HG02981 (cell line): ENCODE results near the gene N4BP3.

Experiments used
- ATAC-seq: cut with Tn5 transposase; IDR thresholded peaks from one replicate; pipeline ENCODE4 v1.9.1; 2021; ENCODE audit warnings: mild to moderate bottlenecking, moderate library complexity; ENCODE audit not compliant: unreplicated experiment

The N4BP3 gene

GRCh38 chr5:178098685-178099084, 14.6 kb upstream of the N4BP3 start:
- ATAC-seq = no peak

DNA sequence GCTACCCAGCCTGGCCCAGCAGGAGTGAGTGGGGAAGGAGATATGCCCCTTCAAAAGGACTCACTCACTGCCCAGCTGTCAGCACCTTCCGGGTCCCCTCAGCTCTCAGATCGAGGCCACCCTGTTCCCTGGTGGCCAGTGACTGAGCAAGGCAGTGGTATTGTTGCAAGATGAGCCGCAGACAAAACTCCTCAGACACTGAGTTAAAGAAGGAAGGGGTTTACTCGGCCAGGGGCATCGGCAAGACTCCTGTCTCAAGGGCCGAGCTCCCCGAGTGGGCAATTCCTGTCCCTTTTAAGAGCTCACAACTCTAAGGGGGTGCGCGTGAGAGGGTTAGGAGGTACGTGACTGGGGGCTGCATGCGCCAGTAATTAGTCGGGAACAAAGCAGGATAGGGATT, 9.7 kb upstream of the N4BP3 start:
- ATAC-seq = no peak

DNA sequence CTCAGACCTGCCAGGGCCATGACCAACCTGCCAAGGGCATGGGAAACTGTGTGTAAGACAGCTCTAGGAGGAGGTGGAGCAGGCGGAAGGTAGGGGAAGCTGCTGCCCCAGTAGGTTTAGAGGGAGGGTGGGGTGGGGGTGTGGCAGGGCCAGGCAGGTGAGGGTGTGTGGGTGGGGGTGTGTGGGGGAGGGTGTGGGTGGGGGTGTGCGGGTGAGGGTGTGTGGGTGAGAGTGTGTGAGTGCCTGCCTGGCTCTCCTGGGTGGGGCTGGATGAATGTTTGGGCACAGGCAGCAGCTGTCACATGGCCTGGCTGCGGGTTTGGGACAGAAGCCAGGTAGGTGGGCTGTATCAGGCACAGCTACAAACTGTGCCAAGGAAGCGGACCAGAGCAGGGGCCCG, 8.8 kb upstream of the N4BP3 start:
- no peak for ATAC-seq

DNA sequence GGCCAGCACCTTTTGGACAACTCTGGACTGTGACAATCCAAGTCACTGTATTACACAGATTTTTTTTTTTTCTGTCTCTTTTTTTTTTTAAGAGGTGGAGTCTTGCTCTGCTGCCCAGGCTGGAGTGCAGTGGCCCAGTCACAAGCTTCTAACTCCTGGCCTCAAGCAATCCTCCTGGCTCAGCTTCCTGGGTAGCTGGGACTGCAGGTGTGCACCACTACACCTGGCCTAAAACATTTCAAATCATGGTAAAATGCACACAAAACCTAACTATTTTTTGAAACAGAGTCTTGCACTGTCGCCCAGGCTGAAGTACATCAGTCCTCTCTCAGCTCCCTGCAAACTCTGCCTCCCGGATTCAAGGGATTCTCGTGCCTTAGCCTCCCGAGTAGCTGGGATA, 7.2 kb upstream of the N4BP3 start:
- ATAC-seq = no peak

GRCh38 chr5:178106556-178107239, 6.6 kb upstream of the N4BP3 start:
- no peak for ATAC-seq

DNA sequence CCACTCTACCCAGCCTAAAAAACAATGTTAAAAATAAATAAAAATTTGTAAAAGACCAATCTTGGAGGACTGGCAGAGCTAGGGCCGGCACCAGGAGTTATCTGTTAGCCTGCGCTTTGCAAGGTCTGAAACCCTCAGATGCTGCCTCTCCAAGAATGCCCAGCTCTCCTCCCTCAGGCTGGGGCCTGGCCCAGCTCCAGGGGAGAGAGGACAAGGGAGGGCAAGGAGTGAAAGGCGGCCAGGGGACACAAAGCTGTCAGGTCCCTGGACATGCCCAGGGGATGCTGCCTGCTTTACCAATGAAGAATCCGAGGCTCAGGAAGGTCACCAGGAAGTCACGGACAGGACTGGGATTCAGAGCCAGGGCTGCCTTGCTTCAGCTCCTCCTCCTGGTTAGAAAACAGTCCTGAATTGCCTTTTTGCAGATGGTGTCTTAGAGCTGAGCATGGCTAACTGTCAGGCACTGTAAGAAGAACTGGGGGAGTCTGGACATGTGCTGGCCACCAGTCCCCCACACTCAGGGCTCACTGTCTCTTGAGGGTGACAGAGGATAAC, 5.5 kb upstream of the N4BP3 start:
- no peak for ATAC-seq

- ATAC-seq = no peak
Observed at GRCh38 chr5:178108446-178108845, 4.9 kb upstream of the N4BP3 start.

DNA sequence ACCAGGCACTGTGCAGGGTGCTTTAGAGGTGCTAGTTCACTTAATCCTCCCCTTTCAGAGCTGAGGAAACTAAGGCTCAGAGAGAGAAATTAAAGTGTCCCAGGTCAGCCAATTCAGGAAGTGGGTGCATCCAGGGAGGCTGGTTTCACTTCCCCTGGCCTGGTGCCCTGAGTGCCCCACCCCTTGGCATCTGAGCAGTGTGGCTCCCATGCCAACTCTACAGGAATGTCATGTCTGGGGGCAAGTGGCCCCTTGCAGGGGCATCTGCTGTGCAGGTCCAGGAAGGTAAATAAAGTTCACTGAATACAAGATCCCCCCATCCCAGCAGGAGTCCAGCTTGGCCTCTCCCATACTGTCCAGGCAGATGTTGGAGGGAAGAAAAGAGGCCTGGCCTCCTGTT, 4.4 kb upstream of the N4BP3 start:
- ATAC-seq = no peak

GRCh38 chr5:178110511-178110910, 2.8 kb upstream of the N4BP3 start:
- no peak for ATAC-seq

DNA sequence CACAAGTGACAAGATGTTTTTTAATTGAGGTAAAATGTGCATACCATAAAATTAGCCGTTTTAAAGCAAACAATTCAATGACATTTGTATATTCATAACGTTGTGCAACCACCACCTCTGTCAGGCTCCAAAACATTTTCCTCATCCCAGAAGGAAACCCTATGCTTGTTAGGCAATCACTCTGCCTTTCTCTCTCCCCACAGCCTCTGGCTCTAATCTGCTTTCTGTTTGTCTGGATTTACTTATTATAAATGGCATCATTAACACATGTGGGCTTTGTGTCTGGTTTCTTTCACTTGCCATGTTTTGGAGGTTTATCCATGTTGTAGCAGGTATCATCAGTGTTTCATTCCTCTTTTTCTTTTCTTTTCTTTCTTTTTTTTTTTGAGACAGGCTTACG, 1.4 kb upstream of the N4BP3 start:
- ATAC-seq = no peak

- ATAC-seq = no peak
Observed at GRCh38 chr5:178112545-178112944, 787 bp upstream of the N4BP3 start.

- no peak for ATAC-seq
Observed at GRCh38 chr5:178113841-178114324, 551 bp downstream of the N4BP3 start.

- no peak for ATAC-seq
Observed at GRCh38 chr5:178114325-178115135, 1.2 kb downstream of the N4BP3 start.

GRCh38 chr5:178115136-178115813, 1.9 kb downstream of the N4BP3 start:
- ATAC-seq = no peak

- ATAC-seq = no peak
Observed at GRCh38 chr5:178115814-178116142, 2.4 kb downstream of the N4BP3 start.

DNA sequence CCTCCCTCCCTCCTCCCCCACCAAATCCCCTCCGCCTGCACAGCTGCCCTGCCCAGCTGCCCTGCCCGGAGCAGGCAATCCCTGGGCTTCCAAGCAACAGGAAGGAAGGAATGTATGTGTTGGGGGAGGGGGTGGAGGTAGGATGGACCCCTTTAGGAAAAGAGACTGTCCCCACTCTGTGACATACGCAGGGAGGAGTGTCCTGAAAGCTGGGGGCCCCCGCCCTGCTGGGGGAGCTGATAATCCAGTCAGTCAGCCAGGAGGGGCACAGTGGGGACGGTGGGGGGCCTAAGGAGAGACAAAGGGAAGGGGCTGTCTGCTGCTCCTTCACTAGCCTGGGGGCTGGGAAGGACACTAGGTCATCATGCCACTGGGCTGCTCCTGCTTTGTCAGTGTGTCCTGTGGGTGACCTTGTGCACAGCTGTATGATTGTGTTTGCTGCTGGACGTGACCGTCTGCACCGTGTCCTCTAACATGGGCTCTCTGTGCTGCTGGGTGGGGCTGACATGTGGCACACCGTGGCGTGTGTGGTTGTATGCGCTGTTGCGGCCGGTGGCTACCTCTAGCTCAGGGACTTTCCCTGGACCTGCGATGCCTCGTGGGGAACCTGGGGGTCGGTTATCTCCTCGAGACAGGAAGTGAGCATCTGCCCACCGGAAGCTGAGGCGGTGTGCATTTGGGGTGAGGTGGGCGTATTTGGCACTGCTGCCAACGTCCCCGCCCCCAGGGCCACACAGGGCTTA, 3.0 kb downstream of the N4BP3 start:
- ATAC-seq = no peak

DNA sequence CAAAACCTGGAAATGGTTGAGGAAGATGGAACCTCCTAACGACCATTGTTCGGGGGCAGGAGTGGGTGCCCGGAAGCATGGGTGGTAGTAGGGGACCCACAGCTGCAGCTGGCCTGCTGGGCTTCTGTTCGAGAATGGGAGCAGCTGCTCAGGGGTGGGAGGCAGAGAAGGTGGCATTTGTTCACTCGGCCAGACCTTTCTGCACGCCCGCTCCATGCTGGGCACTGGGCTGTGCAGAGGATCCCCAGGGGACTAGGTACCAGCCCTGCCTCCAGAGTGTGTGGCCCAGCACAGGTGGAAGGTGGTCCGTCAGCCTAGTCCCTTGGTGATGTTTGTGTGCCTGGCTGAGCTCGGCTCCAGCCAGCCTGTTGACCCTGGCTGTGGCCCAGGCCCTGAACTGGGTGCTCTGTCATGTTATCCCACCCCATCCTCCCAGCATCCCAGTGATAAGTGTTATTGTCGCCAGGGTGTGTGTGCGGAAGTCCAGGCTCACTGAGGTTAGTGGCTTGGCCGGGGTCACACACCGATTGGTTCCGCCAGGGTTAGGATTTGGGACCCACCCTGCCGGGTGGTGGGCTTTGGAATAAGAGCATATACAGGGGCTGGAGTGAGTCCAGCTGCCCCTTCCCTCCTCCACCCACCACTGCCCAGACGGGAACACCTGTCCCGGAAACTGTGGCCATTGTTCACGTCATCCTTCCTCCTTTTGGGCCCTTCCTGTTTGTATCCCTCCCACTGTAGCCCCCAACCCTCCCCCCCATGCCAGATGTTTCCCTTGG, 4.8 kb downstream of the N4BP3 start:
- ATAC-seq = no peak

DNA sequence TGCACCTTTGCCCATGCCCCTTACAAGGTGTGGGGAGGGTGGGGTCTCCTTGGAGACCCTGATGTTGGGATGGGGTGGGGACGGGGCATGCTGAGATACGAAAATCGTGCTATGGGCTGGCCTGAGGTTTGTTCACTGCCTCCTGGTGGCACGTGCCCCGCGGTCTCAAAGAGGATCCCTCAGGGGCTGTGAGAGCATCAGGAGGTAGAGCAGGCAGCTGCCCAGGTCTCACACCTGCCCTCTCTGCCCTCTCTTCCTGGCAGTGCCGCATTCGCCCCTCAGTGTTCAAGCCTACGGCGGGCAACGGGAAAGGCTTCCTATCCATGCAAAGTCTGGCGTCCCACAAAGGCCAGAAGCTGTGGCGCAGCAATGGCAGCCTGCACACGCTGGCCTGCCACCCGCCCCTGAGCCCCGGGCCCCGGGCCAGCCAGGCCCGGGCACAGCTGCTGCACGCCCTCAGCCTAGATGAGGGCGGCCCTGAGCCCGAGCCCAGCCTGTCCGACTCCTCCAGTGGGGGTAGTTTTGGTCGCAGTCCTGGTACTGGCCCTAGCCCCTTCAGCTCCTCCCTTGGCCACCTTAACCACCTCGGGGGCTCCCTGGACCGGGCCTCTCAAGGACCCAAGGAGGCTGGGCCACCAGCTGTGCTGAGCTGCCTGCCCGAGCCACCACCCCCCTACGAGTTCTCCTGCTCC, 6.7 kb downstream of the N4BP3 start:
- ATAC-seq = no peak

- peak; percentile 85 for ATAC-seq
Observed at GRCh38 chr5:178120607-178121357, 7.5 kb downstream of the N4BP3 start.
